ENCODE results near the gene PEAK1.

- TF ChIP-seq CTCF (tag by site-specific recombination; IDR thresholded peaks at IDR 0.05) (no peak), TCF7L2 (IDR thresholded peaks at IDR 0.05; ENCODE audit: borderline replicate concordance, low read depth, low read length) (no peak), ZNF692 (tag by site-specific recombination; IDR thresholded peaks at IDR 0.05) (no peak), SALL2 (tag by site-specific recombination; IDR thresholded peaks at IDR 0.05; ENCODE audit: borderline replicate concordance) (no peak), SP2 (tag by site-specific recombination; IDR thresholded peaks at IDR 0.05) (no peak), ZNF792 (tag by site-specific recombination; IDR thresholded peaks at IDR 0.05) (no peak), ATF2 (tag by site-specific recombination; IDR thresholded peaks at IDR 0.05; ENCODE audit: low read depth) (no peak), ZBTB26 (tag by site-specific recombination; optimal IDR thresholded peaks at IDR 0.05) (no peak), ZNF16 (tag by site-specific recombination; IDR thresholded peaks at IDR 0.05; ENCODE audit: low read depth) (no peak), ZNF585B (tag by site-specific recombination; IDR thresholded peaks at IDR 0.05) (no peak), ZNF404 (tag by site-specific recombination; IDR thresholded peaks at IDR 0.05) (no peak), GLIS2 (tag by site-specific recombination; IDR thresholded peaks at IDR 0.05) (no peak), ZSCAN30 (tag by site-specific recombination; IDR thresholded peaks at IDR 0.05) (no peak), GLI4 (tag by site-specific recombination; IDR thresholded peaks at IDR 0.05) (no peak)
Measured at GRCh38 chr15:77358545-77359240, 61.2 kb downstream of the PEAK1 start.

All from HEK293 (cell line).